DOHH2 (cell line): ENCODE results near the gene ABCA2.

Experiments
- H3F3A ChIP-seq: fragments of 200-600 bp; sonication (generic), shearing (Covaris generic); 2 replicates; pipeline ENCODE4 v1.6.0; 2016; ENCODE audit warnings: antibody characterized with exemption, mild to moderate bottlenecking; ENCODE audit not compliant: control insufficient read depth, insufficient read depth
- H3K27ac ChIP-seq: fragments of 200-600 bp; sonication (generic); 2 replicates; pipeline ENCODE4 v1.5.1; 2014; ENCODE audit warnings: low read depth, mild to moderate bottlenecking, low read length, moderate library complexity
- H3K27me3 ChIP-seq: fragments of 200-600 bp; sonication (generic); 2 replicates; pipeline ENCODE4 v1.6.1; 2014; ENCODE audit warnings: mild to moderate bottlenecking, low read length, mixed read lengths; ENCODE audit not compliant: control insufficient read depth
- H3K36me3 ChIP-seq: fragments of 200-600 bp; sonication (generic); 2 replicates; pipeline ENCODE4 v1.6.1; 2014; ENCODE audit warnings: mild to moderate bottlenecking, low read length, moderate library complexity, mixed read lengths; ENCODE audit not compliant: control insufficient read depth
- H3K4me1 ChIP-seq: fragments of 200-600 bp; sonication (generic); 2 replicates; pipeline ENCODE4 v1.6.1; 2014; ENCODE audit warnings: mild to moderate bottlenecking, low read length, mixed read lengths; ENCODE audit not compliant: control insufficient read depth
- H3K4me2 ChIP-seq: fragments of 200-600 bp; sonication (generic); 2 replicates; pipeline ENCODE4 v1.6.0; 2014; ENCODE audit warnings: mild to moderate bottlenecking, low read length, moderate library complexity
- H3K4me3 ChIP-seq: fragments of 200-600 bp; sonication (generic); 2 replicates; pipeline ENCODE4 v1.5.1; 2014; ENCODE audit warnings: mild to moderate bottlenecking, low read length, mixed read lengths
- H3K79me2 ChIP-seq: fragments of 200-600 bp; sonication (generic); 2 replicates; pipeline ENCODE4 v1.6.1; 2014; ENCODE audit warnings: mild to moderate bottlenecking, low read length, mixed read lengths; ENCODE audit not compliant: control insufficient read depth
- H3K9me2 ChIP-seq: fragments of 200-600 bp; sonication (generic); replicated peaks from 2 replicates; pipeline ENCODE4 v1.6.1; 2014; ENCODE audit warnings: mild to moderate bottlenecking, low read length, mixed read lengths; ENCODE audit not compliant: control insufficient read depth
- H3K9me3 ChIP-seq: fragments of 200-600 bp; sonication (generic); 2 replicates; pipeline ENCODE4 v1.6.1; 2014; ENCODE audit warnings: antibody characterized with exemption, low read length, mixed read lengths; ENCODE audit not compliant: control insufficient read depth, insufficient read depth
- H4K20me1 ChIP-seq: fragments of 200-600 bp; sonication (generic); 2 replicates; pipeline ENCODE4 v1.6.0; 2014; ENCODE audit warnings: low read depth, mild to moderate bottlenecking, antibody characterized with exemption, low read length, moderate library complexity; ENCODE audit not compliant: control insufficient read depth, insufficient read depth
- EZH2phosphoT487 ChIP-seq: fragments of 200-600 bp; sonication (generic); IDR thresholded peaks from 2 replicates; pipeline ENCODE4 v1.6.1; 2017; ENCODE audit warnings: borderline replicate concordance, mild to moderate bottlenecking, antibody characterized with exemption, low read length, moderate library complexity, mixed read lengths
- TF ChIP-seq, protein P1 (sequence below): fragments of 200-600 bp; sonication (generic); IDR thresholded peaks from one replicate; pipeline ENCODE4 v1.5.1; 2014; ENCODE audit warnings: antibody characterized with exemption, mild to moderate bottlenecking, low read depth, low read length; ENCODE audit not compliant: poor library complexity, severe bottlenecking

The ABCA2 gene

DNA sequence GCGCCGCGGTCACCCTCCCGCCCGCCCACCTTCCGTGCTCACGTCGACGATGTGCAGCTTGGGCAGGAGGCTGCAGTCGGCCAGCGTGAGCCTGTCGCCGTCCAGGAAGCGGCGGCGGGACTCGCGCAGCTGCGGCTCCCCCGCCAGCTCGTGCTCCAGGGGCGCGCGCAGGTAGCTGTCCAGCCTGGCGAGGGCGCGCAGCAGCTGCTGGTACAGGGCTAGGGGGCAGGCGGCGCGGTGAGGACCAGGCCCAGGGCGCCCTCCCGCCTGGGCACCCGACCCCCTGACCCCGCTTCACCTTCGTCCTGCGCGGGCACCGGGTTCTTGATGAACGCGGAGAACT is 33.2 kb downstream of the ABCA2 start:
- H3K36me3 ChIP-seq = peaks cover 8% of the 10 kb centered on the region
- H3F3A ChIP-seq = no peaks in the 10 kb centered on the region
- H3K4me1 ChIP-seq = peaks cover 33% of the 10 kb centered on the region
- no peak overlapping the region for H3K4me3 ChIP-seq
- no peaks in the 10 kb centered on the region for H3K9me3 ChIP-seq
- TF ChIP-seq, protein P1, sequence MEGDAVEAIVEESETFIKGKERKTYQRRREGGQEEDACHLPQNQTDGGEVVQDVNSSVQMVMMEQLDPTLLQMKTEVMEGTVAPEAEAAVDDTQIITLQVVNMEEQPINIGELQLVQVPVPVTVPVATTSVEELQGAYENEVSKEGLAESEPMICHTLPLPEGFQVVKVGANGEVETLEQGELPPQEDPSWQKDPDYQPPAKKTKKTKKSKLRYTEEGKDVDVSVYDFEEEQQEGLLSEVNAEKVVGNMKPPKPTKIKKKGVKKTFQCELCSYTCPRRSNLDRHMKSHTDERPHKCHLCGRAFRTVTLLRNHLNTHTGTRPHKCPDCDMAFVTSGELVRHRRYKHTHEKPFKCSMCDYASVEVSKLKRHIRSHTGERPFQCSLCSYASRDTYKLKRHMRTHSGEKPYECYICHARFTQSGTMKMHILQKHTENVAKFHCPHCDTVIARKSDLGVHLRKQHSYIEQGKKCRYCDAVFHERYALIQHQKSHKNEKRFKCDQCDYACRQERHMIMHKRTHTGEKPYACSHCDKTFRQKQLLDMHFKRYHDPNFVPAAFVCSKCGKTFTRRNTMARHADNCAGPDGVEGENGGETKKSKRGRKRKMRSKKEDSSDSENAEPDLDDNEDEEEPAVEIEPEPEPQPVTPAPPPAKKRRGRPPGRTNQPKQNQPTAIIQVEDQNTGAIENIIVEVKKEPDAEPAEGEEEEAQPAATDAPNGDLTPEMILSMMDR = no peak
- no peak overlapping the region for H3K27ac ChIP-seq
- H4K20me1 ChIP-seq = peaks cover 7% of the 10 kb centered on the region; the same call in 1 of the 2 replicates
- peaks cover 10% of the 10 kb centered on the region for H3K79me2 ChIP-seq
- H3K4me2 ChIP-seq = no peak overlapping the region
- peaks cover 36% of the 10 kb centered on the region for H3K27me3 ChIP-seq
- no peaks in the 10 kb centered on the region for H3K9me2 ChIP-seq

DNA sequence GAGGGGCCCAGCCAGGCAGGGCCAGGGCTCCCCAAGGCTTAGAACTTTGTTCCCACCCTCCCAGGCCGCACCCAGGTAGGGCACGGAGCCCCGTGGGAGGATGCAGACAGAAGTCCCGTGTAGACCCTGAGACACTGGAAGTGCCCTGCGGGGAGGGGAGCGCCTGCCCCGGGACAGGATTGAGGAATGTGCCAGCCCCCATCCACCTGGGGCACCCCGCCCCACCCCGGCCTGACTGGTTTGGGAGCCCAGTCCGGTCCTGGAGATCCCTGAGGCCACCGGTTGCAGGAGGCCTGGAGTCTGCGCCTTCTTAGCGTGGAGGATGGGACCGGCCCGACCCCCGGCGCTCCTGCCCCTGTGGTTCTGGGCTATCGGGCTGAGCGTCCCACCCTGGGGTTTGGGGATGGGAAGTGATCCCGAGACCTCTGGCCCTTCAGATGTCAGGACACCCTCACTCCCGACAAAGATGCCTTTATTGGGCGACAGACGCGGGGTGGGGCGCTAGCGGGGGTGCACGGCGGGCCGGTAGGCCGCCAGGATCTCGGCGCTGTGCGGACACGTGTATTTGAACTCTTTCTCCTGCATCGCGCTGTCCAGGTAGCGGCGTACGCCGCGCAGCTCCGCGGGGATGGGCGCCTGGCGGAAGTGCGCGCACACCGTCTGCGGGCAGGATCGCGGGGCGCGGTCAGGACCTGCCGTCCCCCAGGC is 33.7 kb downstream of the ABCA2 start:
- Histone ChIP-seq H3K4me2 (no peak overlapping the region), H3K9me2 (no peaks in the 10 kb centered on the region), H3K36me3 (peaks cover 8% of the 10 kb centered on the region), H3K4me3 (no peak overlapping the region), H3K4me1 (peaks cover 27% of the 10 kb centered on the region), H3K27me3 (peaks cover 39% of the 10 kb centered on the region), H3K9me3 (no peaks in the 10 kb centered on the region), H3K79me2 (peaks cover 10% of the 10 kb centered on the region), H4K20me1 (peaks cover 7% of the 10 kb centered on the region; the same call in 1 of the 2 replicates), H3F3A (no peaks in the 10 kb centered on the region), H3K27ac (no peak overlapping the region)
- TF ChIP-seq, protein P1 = no peak
- no peak for TF ChIP-seq EZH2phosphoT487

DNA sequence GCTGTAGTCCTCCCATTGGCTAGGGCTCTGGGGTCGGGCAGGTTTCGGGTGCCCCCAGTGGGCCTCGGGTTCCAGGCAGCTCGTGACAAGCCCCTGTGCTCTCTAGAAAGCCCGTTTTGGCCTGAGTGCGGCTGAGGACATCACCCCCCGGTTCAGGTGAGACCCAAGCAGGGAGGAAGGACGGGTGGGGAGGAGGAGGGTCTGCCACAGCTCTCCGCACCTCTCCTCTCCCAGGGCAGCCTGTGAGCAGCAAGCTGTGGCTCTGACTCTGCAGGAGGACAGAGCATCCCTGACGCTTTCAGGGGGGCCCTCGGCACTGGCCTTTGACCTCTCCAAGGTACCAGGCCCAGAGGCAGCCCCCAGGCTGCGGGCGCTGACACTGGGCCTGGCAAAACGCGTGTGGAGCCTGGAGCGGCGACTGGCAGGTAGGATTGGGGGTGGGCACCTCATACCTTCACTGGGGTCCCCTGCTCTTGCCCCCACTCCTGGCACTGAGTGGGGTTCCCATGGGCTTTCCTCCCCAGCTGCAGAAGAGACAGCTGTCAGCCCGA is 35.1 kb downstream of the ABCA2 start:
- Histone ChIP-seq H4K20me1 (peaks cover 7% of the 10 kb centered on the region; the same call in 1 of the 2 replicates), H3K4me3 (peak overlapping the region; percentile 75), H3K4me1 (peaks cover 24% of the 10 kb centered on the region), H3K9me3 (no peaks in the 10 kb centered on the region), H3K36me3 (peaks cover 8% of the 10 kb centered on the region), H3K79me2 (peaks cover 10% of the 10 kb centered on the region), H3K27ac (peak overlapping the region; percentile 60), H3K4me2 (peak overlapping the region; percentile 76), H3K9me2 (no peaks in the 10 kb centered on the region), H3K27me3 (peaks cover 37% of the 10 kb centered on the region), H3F3A (no peaks in the 10 kb centered on the region)
- no peak for TF ChIP-seq EZH2phosphoT487
- TF ChIP-seq, protein P1 = peak; percentile 43
